Hematopoietic multipotent progenitor cell treated with erythropoietin and hydrocortisone succinate and interleukin-3 and kit ligand, for 17 days (in vitro differentiated cells): Measurements from ENCODE around the gene TMC1.

Source experiments
- DNase-seq: peaks from one replicate; pipeline ENCODE4 v3.0.0-alpha.2; 2015; ENCODE audit warnings: low spot score

The TMC1 gene

GRCh38 chr9:72684615-72685014 lies 163.2 kb downstream of the TMC1 start:
- no peak for DNase-seq

- no peak for DNase-seq
Observed at GRCh38 chr9:72685911-72686310, 164.5 kb downstream of the TMC1 start.

- no peak for DNase-seq
Observed at GRCh38 chr9:72687331-72687730, 165.9 kb downstream of the TMC1 start.

GRCh38 chr9:72691671-72692070 lies 170.3 kb downstream of the TMC1 start:
- DNase-seq = no peak

GRCh38 chr9:72695365-72695764 lies 174.0 kb downstream of the TMC1 start:
- DNase-seq = no peak

GRCh38 chr9:72696511-72696910 lies 175.1 kb downstream of the TMC1 start:
- DNase-seq = no peak

- no peak for DNase-seq
Observed at GRCh38 chr9:72701510-72701909, 180.1 kb downstream of the TMC1 start.

- no peak for DNase-seq
Observed at GRCh38 chr9:72703574-72703973, 182.2 kb downstream of the TMC1 start.

- no peak for DNase-seq
Observed at GRCh38 chr9:72704688-72705375, 183.4 kb downstream of the TMC1 start.

- no peak for DNase-seq
Observed at GRCh38 chr9:72718503-72718902, 197.1 kb downstream of the TMC1 start.

- DNase-seq = no peak
Observed at GRCh38 chr9:72721067-72721466, 199.7 kb downstream of the TMC1 start.

- DNase-seq = no peak
Observed at GRCh38 chr9:72726947-72727346, 205.5 kb downstream of the TMC1 start.

- DNase-seq = no peak
Observed at GRCh38 chr9:72728031-72728770, 206.8 kb downstream of the TMC1 start.

- DNase-seq = no peak
Observed at GRCh38 chr9:72733895-72734294, 212.5 kb downstream of the TMC1 start.

GRCh38 chr9:72734631-72735030 lies 213.2 kb downstream of the TMC1 start:
- DNase-seq = no peak

GRCh38 chr9:72743836-72744235 lies 222.4 kb downstream of the TMC1 start:
- no peak for DNase-seq

- DNase-seq = no peak
Observed at GRCh38 chr9:72749276-72749675, 227.9 kb downstream of the TMC1 start.

- no peak for DNase-seq
Observed at GRCh38 chr9:72751541-72751940, 230.1 kb downstream of the TMC1 start.

GRCh38 chr9:72753266-72753893 lies 232.0 kb downstream of the TMC1 start:
- no peak for DNase-seq

GRCh38 chr9:72755836-72756235 lies 234.4 kb downstream of the TMC1 start:
- no peak for DNase-seq

- DNase-seq = no peak
Observed at GRCh38 chr9:72758944-72759343, 237.5 kb downstream of the TMC1 start.

GRCh38 chr9:72763022-72763421 lies 241.6 kb downstream of the TMC1 start:
- no peak for DNase-seq

- no peak for DNase-seq
Observed at GRCh38 chr9:72769546-72769945, 248.1 kb downstream of the TMC1 start.
